Gastroesophageal sphincter (tissue), 4 donors: ENCODE results near the gene CYP46A1. TPM values are rescaled to one million over a fixed set of nuclear protein-coding genes. Genes with fewer than 3 reads are reported as not detected.

Source experiments
- ATAC-seq: fragments of 150-250 bp; one replicate; pipeline ENCODE4 v1.9.1; 2016; ENCODE audit warnings: mild to moderate bottlenecking, moderate library complexity
- H3K27ac ChIP-seq, 4 donors: fragments of 200-600 bp; sonication (generic) in 3 of 4; 1 replicate in 3 of 4; 2 replicates in 1 of 4; pipeline ENCODE4 v1.5.1; 2016 to 2019
- H3K27me3 ChIP-seq: fragments of 200-600 bp; sonication (generic); one replicate; pipeline ENCODE4 v1.5.1; 2019
- H3K36me3 ChIP-seq, 2 donors: fragments of 200-600 bp; sonication (generic); one replicate each; pipeline ENCODE4 v1.5.1; 2019; ENCODE audit warnings: control low read depth in 1 of 2
- H3K4me1 ChIP-seq, 3 donors: fragments of 200-600 bp; sonication (generic); 1 replicate in 2 of 3; 2 replicates in 1 of 3; pipeline ENCODE4 v1.5.1; 2016 to 2019; ENCODE audit warnings: control low read depth in 2 of 3
- H3K4me3 ChIP-seq, 2 donors: fragments of 200-600 bp; sonication (generic); one replicate each; pipeline ENCODE4 v1.5.1; 2019; ENCODE audit warnings: mild to moderate bottlenecking in 1 of 2, moderate library complexity in 1 of 2
- H3K9me3 ChIP-seq, 3 donors: fragments of 200-600 bp; sonication (generic); one replicate each; pipeline ENCODE4 v1.5.1; 2017 to 2019; ENCODE audit warnings: control low read depth in 2 of 3
- EP300 ChIP-seq: sonication (generic); formaldehyde crosslinking; IDR thresholded peaks from one replicate; pipeline ENCODE4 v1.6.1; 2017; ENCODE audit warnings: antibody characterized with exemption, mild to moderate bottlenecking
- POLR2A ChIP-seq, 2 donors: fragments of 450-650 bp; IDR thresholded peaks; one replicate each; pipeline ENCODE4 v1.6.1; 2017; ENCODE audit warnings: antibody characterized with exemption in 2 of 2, mild to moderate bottlenecking in 2 of 2, moderate library complexity in 1 of 2
- POLR2AphosphoS5 ChIP-seq: sonication (generic); formaldehyde crosslinking; IDR thresholded peaks from one replicate; pipeline ENCODE4 v1.6.1; 2017; ENCODE audit warnings: antibody characterized with exemption
- WGBS, 2 donors: methylation state at CpG; one replicate each; pipeline ENCODE4 v1.1.5; 2018; ENCODE audit warnings: low coverage in 1 of 2; 5-methylcytosine and 5-hydroxymethylcytosine counted together
- total RNA-seq, 4 donors: library from RNA; depleted of rRNA; stranded (reverse); fragments of >200 nt; gene quantifications; one replicate each; pipeline ENCODE4 v1.1.0, GENCODE V29; 2016
- TF ChIP-seq, protein P1 (sequence below), 4 experiments: fragments of 200-600 bp in 2 of 4; fragments of 450-650 bp in 2 of 4; sonication (generic) in 1 of 4; IDR thresholded peaks; one replicate each; pipeline ENCODE4 v1.5.1; 2017 to 2019; ENCODE audit warnings: antibody characterized with exemption in 4 of 4, mild to moderate bottlenecking in 2 of 4, moderate library complexity in 2 of 4

Gene CYP46A1
- total RNA-seq, 4 donors from 2014 or later, result 0.78 to 1.4 (median 0.94) TPM; not detected in 1

DNA sequence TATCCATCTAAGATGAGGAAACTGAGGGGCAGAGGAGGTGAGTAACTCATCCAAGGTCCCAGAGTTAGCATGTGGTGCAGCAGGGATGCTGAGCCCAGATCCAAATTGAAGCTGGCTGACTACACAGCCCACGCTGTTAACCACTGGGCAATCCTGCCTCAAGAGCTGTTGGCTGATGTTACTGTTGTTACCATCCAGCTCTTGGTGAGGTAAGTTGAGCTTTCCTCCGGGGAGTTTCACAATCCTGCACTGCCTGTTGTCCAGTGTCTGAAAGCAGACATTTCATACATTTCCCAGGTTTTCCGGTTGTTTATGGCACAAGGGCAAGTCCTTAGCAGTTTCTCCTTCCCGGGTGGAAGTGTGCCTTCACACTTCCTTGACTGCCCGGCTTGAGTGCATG, 14.5 kb downstream of the CYP46A1 start:
- WGBS, 2 donors, result 56 to 65% methylated on average over 2 to 3 of the region's 5 CpGs

DNA sequence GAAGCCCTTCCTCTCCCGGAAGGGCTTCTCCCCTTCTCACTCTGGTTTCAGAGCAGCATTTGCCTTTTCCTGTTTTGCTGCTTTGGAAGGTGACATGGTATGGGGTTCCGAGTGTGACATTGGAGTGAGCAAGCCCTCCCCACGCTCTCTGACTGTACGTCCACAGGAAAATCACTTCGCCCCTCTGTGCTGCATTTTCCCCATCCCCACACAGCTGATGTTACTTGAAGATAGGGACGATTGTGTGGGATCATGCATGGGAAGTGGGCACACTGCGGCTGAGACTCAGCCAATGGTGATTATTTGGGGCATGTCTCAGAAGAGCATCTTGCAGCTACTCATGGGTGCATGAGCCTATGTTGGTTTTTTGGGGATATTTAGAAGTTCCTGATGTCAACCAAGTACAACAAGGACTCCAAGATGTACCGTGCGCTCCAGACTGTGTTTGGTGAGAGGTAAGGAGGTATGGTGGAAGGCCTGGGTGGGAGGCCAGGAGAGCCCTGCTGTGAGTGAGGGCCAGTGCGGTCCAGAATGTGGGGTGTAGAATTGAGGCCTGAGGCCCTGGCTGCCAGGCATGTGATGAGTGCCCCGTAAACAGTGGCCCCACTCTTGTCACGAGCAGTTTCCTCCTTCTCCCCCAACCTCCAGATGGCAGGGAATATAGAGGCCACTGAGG, 15.1 kb downstream of the CYP46A1 start:
- TF ChIP-seq EP300 (no peak), POLR2A (IDR thresholded peaks at IDR 0.05) (no peak), POLR2AphosphoS5 (no peak)
- TF ChIP-seq, protein P1, sequence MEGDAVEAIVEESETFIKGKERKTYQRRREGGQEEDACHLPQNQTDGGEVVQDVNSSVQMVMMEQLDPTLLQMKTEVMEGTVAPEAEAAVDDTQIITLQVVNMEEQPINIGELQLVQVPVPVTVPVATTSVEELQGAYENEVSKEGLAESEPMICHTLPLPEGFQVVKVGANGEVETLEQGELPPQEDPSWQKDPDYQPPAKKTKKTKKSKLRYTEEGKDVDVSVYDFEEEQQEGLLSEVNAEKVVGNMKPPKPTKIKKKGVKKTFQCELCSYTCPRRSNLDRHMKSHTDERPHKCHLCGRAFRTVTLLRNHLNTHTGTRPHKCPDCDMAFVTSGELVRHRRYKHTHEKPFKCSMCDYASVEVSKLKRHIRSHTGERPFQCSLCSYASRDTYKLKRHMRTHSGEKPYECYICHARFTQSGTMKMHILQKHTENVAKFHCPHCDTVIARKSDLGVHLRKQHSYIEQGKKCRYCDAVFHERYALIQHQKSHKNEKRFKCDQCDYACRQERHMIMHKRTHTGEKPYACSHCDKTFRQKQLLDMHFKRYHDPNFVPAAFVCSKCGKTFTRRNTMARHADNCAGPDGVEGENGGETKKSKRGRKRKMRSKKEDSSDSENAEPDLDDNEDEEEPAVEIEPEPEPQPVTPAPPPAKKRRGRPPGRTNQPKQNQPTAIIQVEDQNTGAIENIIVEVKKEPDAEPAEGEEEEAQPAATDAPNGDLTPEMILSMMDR (IDR thresholded peaks at IDR 0.05), result no peak
- 82 to 91% methylated on average over 9 to 11 of the region's 12 CpGs for WGBS, 2 donors
- peaks cover 0 to 13% (median 2%) of the 10 kb centered on the region in 3 donors for H3K9me3 ChIP-seq

More for the DNA sequence above, 14.5 kb downstream of the CYP46A1 start:
- H3K27me3 ChIP-seq, result no peaks in the 10 kb centered on the region
- ATAC-seq, result peak; percentile 36
- H3K36me3 ChIP-seq, result peaks cover 0 to 20% of the 10 kb centered on the region in 2 donors
- H3K4me3 ChIP-seq, result no peak overlapping the region
- peaks cover 0 to 10% (median under 1%) of the 10 kb centered on the region in 3 donors for H3K9me3 ChIP-seq
- TF ChIP-seq, protein P1 (IDR thresholded peaks at IDR 0.05), result no peak
- no peak for TF ChIP-seq EP300
- no peak for TF ChIP-seq POLR2AphosphoS5
- no peak for TF ChIP-seq POLR2A (IDR thresholded peaks at IDR 0.05)
- H3K27ac ChIP-seq, result no peak overlapping the region
- H3K4me1 ChIP-seq, result no peaks in the 10 kb centered on the region

DNA sequence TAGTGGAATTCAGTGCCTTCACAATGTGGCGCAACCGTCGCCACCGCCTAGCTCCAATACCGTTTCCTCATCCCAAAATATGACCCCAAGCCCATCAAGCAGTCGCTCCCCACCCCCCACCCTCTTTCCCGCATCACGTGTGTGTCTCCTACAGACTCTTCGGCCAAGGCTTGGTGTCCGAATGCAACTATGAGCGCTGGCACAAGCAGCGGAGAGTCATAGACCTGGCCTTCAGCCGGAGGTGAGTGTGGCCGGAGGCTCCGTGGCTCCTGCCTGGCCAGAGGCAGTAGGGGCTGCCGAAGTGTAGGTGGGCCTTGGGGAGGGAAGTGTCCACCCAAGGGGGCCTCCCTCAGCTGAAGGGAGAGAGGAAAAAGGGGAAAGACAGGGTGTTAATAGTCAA, 15.8 kb downstream of the CYP46A1 start:
- Histone ChIP-seq H3K4me1 (no peaks in the 10 kb centered on the region), H3K4me3 (no peak overlapping the region), H3K27me3 (no peaks in the 10 kb centered on the region), H3K27ac (no peak overlapping the region), H3K36me3 (peaks cover 0 to 23% of the 10 kb centered on the region in 2 donors), H3K9me3 (peaks cover 0 to 13% (median 2%) of the 10 kb centered on the region in 3 donors)
- TF ChIP-seq POLR2A (IDR thresholded peaks at IDR 0.05), result no peak
- TF ChIP-seq, protein P1 (IDR thresholded peaks at IDR 0.05), result no peak
- no peak for TF ChIP-seq EP300
- ATAC-seq, result no peak
- 92 to 94% methylated on average over 7 to 13 of the region's 16 CpGs for WGBS, 2 donors

More for the DNA sequence above, 15.1 kb downstream of the CYP46A1 start:
- Histone ChIP-seq H3K27ac (no peak overlapping the region), H3K27me3 (no peaks in the 10 kb centered on the region), H3K36me3 (peaks cover 0 to 23% of the 10 kb centered on the region in 2 donors), H3K4me3 (no peak overlapping the region), H3K4me1 (no peaks in the 10 kb centered on the region)
- ATAC-seq, result no peak

DNA sequence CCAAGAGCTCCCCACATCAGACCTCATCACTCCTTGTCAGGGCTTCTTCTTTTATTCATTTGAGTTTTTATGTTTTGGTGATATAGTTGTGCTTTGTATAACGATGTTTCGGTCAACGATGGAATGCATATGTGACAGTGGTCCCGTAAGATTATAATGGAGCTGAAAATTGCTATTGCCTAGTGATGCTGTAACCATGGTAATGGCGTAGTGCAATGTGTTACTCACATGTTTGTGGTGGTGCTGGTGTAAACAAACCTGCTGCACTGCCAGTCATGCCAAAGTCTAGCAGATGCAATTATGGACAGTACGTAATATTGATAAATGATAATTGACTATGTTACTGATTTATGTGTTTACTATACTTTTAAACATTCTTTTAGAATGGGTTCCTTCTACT, 16.3 kb downstream of the CYP46A1 start:
- TF ChIP-seq, protein P1 (IDR thresholded peaks at IDR 0.05), result no peak
- no peak for TF ChIP-seq EP300
- no peak for TF ChIP-seq POLR2AphosphoS5
- TF ChIP-seq POLR2A (IDR thresholded peaks at IDR 0.05), result no peak
- Histone ChIP-seq H3K4me3 (no peak overlapping the region), H3K36me3 (peaks cover 0 to 23% of the 10 kb centered on the region in 2 donors), H3K27me3 (no peaks in the 10 kb centered on the region), H3K27ac (no peak overlapping the region), H3K4me1 (no peaks in the 10 kb centered on the region), H3K9me3 (peaks cover 0 to 13% (median 2%) of the 10 kb centered on the region in 3 donors)
- WGBS, 2 donors, result 86 to 92% methylated on average over 5 to 6 of the region's 6 CpGs
- ATAC-seq, result no peak

DNA sequence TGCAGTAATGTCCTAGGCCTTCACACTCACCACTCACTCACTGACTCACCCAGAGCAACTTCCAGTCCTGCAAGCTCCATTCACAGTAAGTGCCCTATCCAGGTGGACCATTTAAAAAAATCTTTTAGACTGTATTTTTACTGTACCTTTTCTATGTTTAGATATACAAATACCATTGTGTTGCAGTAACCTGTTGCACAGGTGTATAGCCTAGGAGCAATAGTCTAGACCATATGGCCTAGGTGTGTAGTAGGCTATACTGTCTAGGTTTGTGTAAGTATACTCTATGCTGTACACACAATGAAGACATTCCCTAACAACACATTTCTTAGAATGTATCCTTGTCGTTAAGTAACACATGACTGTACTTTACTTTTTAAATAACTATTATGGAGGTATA, 17.2 kb downstream of the CYP46A1 start:
- Histone ChIP-seq H3K4me1 (no peaks in the 10 kb centered on the region), H3K27me3 (no peaks in the 10 kb centered on the region), H3K9me3 (peaks cover 0 to 13% (median 2%) of the 10 kb centered on the region in 3 donors), H3K36me3 (peaks cover 0 to 23% of the 10 kb centered on the region in 2 donors), H3K27ac (no peak overlapping the region), H3K4me3 (no peak overlapping the region)
- TF ChIP-seq POLR2AphosphoS5 (no peak), EP300 (no peak), POLR2A (IDR thresholded peaks at IDR 0.05) (no peak)
- TF ChIP-seq, protein P1 (IDR thresholded peaks at IDR 0.05), result no peak
- WGBS, 2 donors, result 89 to 93% methylated on average over 1 of the region's 1 CpG
- ATAC-seq, result no peak
